Measurements from ENCODE around the gene HABP2. TPM values are rescaled to one million over a fixed set of nuclear protein-coding genes. Genes with fewer than 3 reads are reported as not detected.

HABP2 gene
- total and polyA plus RNA-seq, 8 donors, result 0.76 to 11.4 (median 3.8) TPM; not detected in 2

- WGBS, 5 donors, result 90 to 92% (median 92%) methylated on average over 9 of the region's 9 CpGs
- no peaks in the 10 kb centered on the region for H3K4me1 ChIP-seq
- no peaks in the 10 kb centered on the region for H3K9me3 ChIP-seq
- no peak overlapping the region for H3K27ac ChIP-seq
- H3K27me3 ChIP-seq, result peaks cover 0 to 56% (median 12%) of the 10 kb centered on the region in 3 donors
- no peak overlapping the region for H3K4me3 ChIP-seq
- TF ChIP-seq EP300 (IDR thresholded peaks at IDR 0.05), result no peak
- intact Hi-C loops (cut with DNase I; ENCODE audit: low total_unique reads), result no loop called here
- no peak for DNase-seq
- H3K36me3 ChIP-seq, result no peaks in the 10 kb centered on the region
Observed at GRCh38 chr10:113620936-113621335, 68.1 kb downstream of the HABP2 start.

GRCh38 chr10:113621799-113622198 lies 68.9 kb downstream of the HABP2 start:
- 68 to 93% (median 86%) methylated on average over 8 of the region's 8 CpGs for WGBS, 5 donors
- Histone ChIP-seq H3K4me1 (no peaks in the 10 kb centered on the region), H3K4me3 (no peak overlapping the region), H3K36me3 (no peaks in the 10 kb centered on the region), H3K27me3 (peaks cover 0 to 53% (median 10%) of the 10 kb centered on the region in 3 donors), H3K27ac (no peak overlapping the region), H3K9me3 (no peaks in the 10 kb centered on the region)
- intact Hi-C loops (cut with DNase I; ENCODE audit: low total_unique reads), result no loop called here
- DNase-seq, result no peak
- no peak for TF ChIP-seq POLR2AphosphoS5 (IDR thresholded peaks at IDR 0.05)

DNA sequence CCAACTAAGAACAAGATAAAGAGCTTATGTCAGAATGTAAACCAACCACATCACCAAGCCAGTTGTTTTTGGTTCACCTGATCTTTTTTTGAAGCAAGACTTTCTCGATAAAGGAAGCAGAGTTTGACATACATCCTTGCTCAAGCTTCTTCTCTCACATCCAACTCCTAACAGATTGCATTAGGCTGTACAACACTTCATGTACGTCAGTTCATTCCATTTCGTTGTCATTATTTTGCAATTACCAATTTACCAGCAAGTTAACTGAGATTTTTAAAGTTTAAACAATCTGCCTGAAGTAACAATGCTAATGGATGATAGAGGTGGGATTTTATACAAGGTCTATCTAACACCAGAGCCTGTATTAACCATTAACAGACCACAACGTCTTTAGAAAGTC lies 70.0 kb downstream of the HABP2 start:
- H3K36me3 ChIP-seq, result no peaks in the 10 kb centered on the region
- 77 to 87% (median 78%) methylated on average over 4 of the region's 4 CpGs for WGBS, 5 donors
- DNase-seq, result no peak
- TF ChIP-seq, protein P1, sequence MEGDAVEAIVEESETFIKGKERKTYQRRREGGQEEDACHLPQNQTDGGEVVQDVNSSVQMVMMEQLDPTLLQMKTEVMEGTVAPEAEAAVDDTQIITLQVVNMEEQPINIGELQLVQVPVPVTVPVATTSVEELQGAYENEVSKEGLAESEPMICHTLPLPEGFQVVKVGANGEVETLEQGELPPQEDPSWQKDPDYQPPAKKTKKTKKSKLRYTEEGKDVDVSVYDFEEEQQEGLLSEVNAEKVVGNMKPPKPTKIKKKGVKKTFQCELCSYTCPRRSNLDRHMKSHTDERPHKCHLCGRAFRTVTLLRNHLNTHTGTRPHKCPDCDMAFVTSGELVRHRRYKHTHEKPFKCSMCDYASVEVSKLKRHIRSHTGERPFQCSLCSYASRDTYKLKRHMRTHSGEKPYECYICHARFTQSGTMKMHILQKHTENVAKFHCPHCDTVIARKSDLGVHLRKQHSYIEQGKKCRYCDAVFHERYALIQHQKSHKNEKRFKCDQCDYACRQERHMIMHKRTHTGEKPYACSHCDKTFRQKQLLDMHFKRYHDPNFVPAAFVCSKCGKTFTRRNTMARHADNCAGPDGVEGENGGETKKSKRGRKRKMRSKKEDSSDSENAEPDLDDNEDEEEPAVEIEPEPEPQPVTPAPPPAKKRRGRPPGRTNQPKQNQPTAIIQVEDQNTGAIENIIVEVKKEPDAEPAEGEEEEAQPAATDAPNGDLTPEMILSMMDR (IDR thresholded peaks at IDR 0.05), result no peak
- no peak for TF ChIP-seq POLR2AphosphoS5 (IDR thresholded peaks at IDR 0.05)
- no peak for TF ChIP-seq EP300 (IDR thresholded peaks at IDR 0.05)
- no peak for TF ChIP-seq POLR2A (IDR thresholded peaks at IDR 0.05)
- intact Hi-C loops (cut with DNase I; ENCODE audit: low total_unique reads), result no loop called here
- no peak overlapping the region for H3K27ac ChIP-seq
- H3K4me1 ChIP-seq, result peaks cover 0 to 3% (median 0%) of the 10 kb centered on the region in 4 donors
- H3K9me3 ChIP-seq, result no peaks in the 10 kb centered on the region
- H3K4me3 ChIP-seq, result no peak overlapping the region
- peaks cover 0 to 44% (median 3%) of the 10 kb centered on the region in 3 donors for H3K27me3 ChIP-seq

DNA sequence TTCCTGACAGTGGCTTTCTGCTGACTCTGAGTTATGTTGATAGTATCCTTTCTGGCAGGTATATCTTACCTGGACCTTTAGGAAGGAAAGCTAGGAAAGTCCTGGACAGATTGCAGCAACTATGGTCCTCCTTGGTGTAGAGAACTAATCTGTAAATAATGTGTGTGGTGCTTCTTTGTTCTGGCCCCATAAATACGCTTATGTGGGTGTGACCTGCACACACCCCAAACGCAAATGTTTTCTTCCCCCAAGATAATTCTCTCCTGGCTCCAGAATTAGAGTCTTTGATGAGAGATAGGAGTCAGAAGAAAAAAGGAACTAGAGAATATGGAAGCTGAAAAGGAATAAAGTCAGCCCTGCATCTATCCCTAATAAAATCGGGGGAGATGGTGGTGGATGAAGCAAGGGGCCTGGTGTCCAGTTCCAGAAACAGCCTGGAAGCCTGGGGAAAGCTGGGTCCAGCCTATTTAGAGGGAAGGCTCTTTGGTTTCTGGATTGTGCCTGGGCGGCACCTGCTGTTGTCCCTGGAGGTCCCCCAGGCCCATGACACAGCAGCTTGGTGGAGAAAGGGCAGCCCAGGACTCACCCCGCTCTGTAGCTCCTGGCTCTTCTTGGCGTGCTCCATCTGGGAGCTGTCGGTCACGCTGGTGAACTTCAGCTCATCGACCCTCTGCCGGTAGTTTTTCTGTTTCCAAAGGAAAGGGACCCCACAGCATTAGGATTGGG lies 72.8 kb downstream of the HABP2 start:
- DNase-seq, result no peak
- no peak overlapping the region for H3K4me3 ChIP-seq
- TF ChIP-seq POLR2AphosphoS5 (IDR thresholded peaks at IDR 0.05) (no peak), POLR2A (IDR thresholded peaks at IDR 0.05) (no peak), EP300 (IDR thresholded peaks at IDR 0.05) (no peak)
- TF ChIP-seq, protein P1 (IDR thresholded peaks at IDR 0.05), result no peak
- intact Hi-C loops (cut with DNase I; ENCODE audit: low total_unique reads), result no loop called here
- H3K36me3 ChIP-seq, result no peaks in the 10 kb centered on the region
- WGBS, 5 donors, result 73 to 84% (median 79%) methylated on average over 6 to 10 of the region's 10 CpGs
- no peaks in the 10 kb centered on the region for H3K9me3 ChIP-seq
- peaks cover 0 to 5% (median 0%) of the 10 kb centered on the region in 4 donors for H3K4me1 ChIP-seq
- no peak overlapping the region for H3K27ac ChIP-seq
- peaks cover 0 to 25% (median 0%) of the 10 kb centered on the region in 3 donors for H3K27me3 ChIP-seq

- no peak overlapping the region for H3K4me3 ChIP-seq
- no peaks in the 10 kb centered on the region for H3K9me3 ChIP-seq
- H3K4me1 ChIP-seq, result peaks cover 0 to 13% (median 3%) of the 10 kb centered on the region in 4 donors
- H3K36me3 ChIP-seq, result no peaks in the 10 kb centered on the region
- TF ChIP-seq, protein P1 (IDR thresholded peaks at IDR 0.05), result no peak
- TF ChIP-seq POLR2AphosphoS5 (IDR thresholded peaks at IDR 0.05), result no peak
- no peak for TF ChIP-seq POLR2A (IDR thresholded peaks at IDR 0.05)
- TF ChIP-seq EP300 (IDR thresholded peaks at IDR 0.05), result no peak
- intact Hi-C loops (cut with DNase I; ENCODE audit: low total_unique reads), result no loop called here
- DNase-seq, result no peak
- peaks cover 0 to 14% (median 0%) of the 10 kb centered on the region in 3 donors for H3K27me3 ChIP-seq
- no peak overlapping the region for H3K27ac ChIP-seq
- 70 to 75% (median 71%) methylated on average over 5 of the region's 5 CpGs for WGBS, 5 donors
Observed at GRCh38 chr10:113626809-113627355, 74.0 kb downstream of the HABP2 start.

Data from stomach (tissue), 9 donors.